Loucy (cell line): ENCODE measurements around the gene SPINT2.

ENCODE experiments used
- H2AFZ ChIP-seq: fragments of 200-600 bp; sonication (generic); 2 replicates; pipeline ENCODE4 v1.6.0; 2016; ENCODE audit warnings: antibody characterized with exemption, mild to moderate bottlenecking, low read length, moderate library complexity
- H3F3A ChIP-seq: fragments of 200-600 bp; 2 replicates; pipeline ENCODE4 v1.6.0; 2016; ENCODE audit warnings: antibody characterized with exemption, low read depth, mild to moderate bottlenecking
- H3K27me3 ChIP-seq: fragments of 200-600 bp; sonication (generic); 2 replicates; pipeline ENCODE4 v1.6.1; 2014; ENCODE audit warnings: low read length, mild to moderate bottlenecking; ENCODE audit not compliant: insufficient read depth, poor library complexity, severe bottlenecking
- H3K36me3 ChIP-seq: fragments of 200-600 bp; sonication (generic); 2 replicates; pipeline ENCODE4 v1.6.1; 2016; ENCODE audit warnings: low read length; ENCODE audit not compliant: insufficient read depth
- H3K4me1 ChIP-seq: fragments of 200-600 bp; sonication (generic); 2 replicates; pipeline ENCODE4 v1.5.1; 2014; ENCODE audit warnings: low read length, mild to moderate bottlenecking; ENCODE audit not compliant: insufficient read depth, poor library complexity, severe bottlenecking
- H3K4me2 ChIP-seq: fragments of 200-600 bp; sonication (generic); 2 replicates; pipeline ENCODE4 v1.6.0; 2014; ENCODE audit warnings: antibody characterized with exemption, low read length, low read depth, mild to moderate bottlenecking; ENCODE audit not compliant: poor library complexity, severe bottlenecking
- H3K4me3 ChIP-seq: fragments of 200-600 bp; sonication (generic); 2 replicates; pipeline ENCODE4 v1.5.1; 2014; ENCODE audit warnings: low read length, mild to moderate bottlenecking, mixed read lengths; ENCODE audit not compliant: poor library complexity, severe bottlenecking
- H3K79me2 ChIP-seq: fragments of 200-600 bp; sonication (generic); 2 replicates; pipeline ENCODE4 v1.6.1; 2014; ENCODE audit warnings: low read length; ENCODE audit not compliant: insufficient read depth
- H3K9ac ChIP-seq: fragments of 200-600 bp; sonication (generic); 2 replicates; pipeline ENCODE4 v1.6.0; 2014; ENCODE audit warnings: mild to moderate bottlenecking, low read depth, low read length, moderate library complexity; ENCODE audit not compliant: poor library complexity, severe bottlenecking
- H3K9me2 ChIP-seq: fragments of 200-600 bp; sonication (generic); replicated peaks from 2 replicates; pipeline ENCODE4 v1.6.1; 2016; ENCODE audit warnings: low read depth, low read length, mixed read lengths
- H3K9me3 ChIP-seq: fragments of 200-600 bp; sonication (generic); 2 replicates; pipeline ENCODE4 v1.6.1; 2014; ENCODE audit warnings: mild to moderate bottlenecking, antibody characterized with exemption, low read length, low read depth; ENCODE audit not compliant: insufficient read depth
- H4K20me1 ChIP-seq: fragments of 200-600 bp; sonication (generic); 2 replicates; pipeline ENCODE4 v1.6.0; 2014; ENCODE audit warnings: antibody characterized with exemption, low read length, mild to moderate bottlenecking; ENCODE audit not compliant: insufficient read depth, poor library complexity, severe bottlenecking
- CTCF ChIP-seq: fragments of 200-600 bp; sonication (generic); conservative IDR thresholded peaks from 2 replicates; pipeline ENCODE4 v1.5.1; 2014; ENCODE audit warnings: mild to moderate bottlenecking, antibody characterized with exemption, low read length
- EZH2phosphoT487 ChIP-seq: fragments of 200-600 bp; IDR thresholded peaks from 2 replicates; pipeline ENCODE4 v1.6.1; 2018; ENCODE audit warnings: antibody characterized with exemption, mild to moderate bottlenecking, moderate library complexity, borderline replicate concordance

SPINT2 gene

GRCh38 chr19:38303517-38304351, 39.4 kb downstream of the SPINT2 start, which contains the start of gene C19orf33:
TSS of gene C19orf33 (plus strand) at chr19:38304251. CDS start at chr19:38304262, 11 bp downstream.
- Histone ChIP-seq H3K27me3 (no peaks in the 10 kb centered on the region), H3K4me3 (no peak within 1 kb of the TSS), H3K4me2 (no peak within 1 kb of the TSS), H3K4me1 (no peaks in the 10 kb centered on the region), H4K20me1 (no peaks in the 10 kb centered on the region), H3F3A (no peaks in the 10 kb centered on the region), H3K9ac (no peak within 1 kb of the TSS), H2AFZ (no peak within 1 kb of the TSS), H3K79me2 (no peaks in the 10 kb centered on the region), H3K36me3 (peaks cover 21% of the 10 kb centered on the region; the same call in 1 of the 2 replicates), H3K9me2 (no peaks in the 10 kb centered on the region), H3K9me3 (no peaks in the 10 kb centered on the region)
- TF ChIP-seq CTCF (no peak), EZH2phosphoT487 (no peak)

GRCh38 chr19:38304352-38304865, 40.0 kb downstream of the SPINT2 start:
- H3K9me3 ChIP-seq, result no peaks in the 10 kb centered on the region
- no peak overlapping the region for H3K4me3 ChIP-seq
- H3K79me2 ChIP-seq, result no peaks in the 10 kb centered on the region
- H3K27me3 ChIP-seq, result no peaks in the 10 kb centered on the region
- TF ChIP-seq CTCF, result no peak
- no peak for TF ChIP-seq EZH2phosphoT487
- H3K4me2 ChIP-seq, result no peak overlapping the region
- H3K9me2 ChIP-seq, result no peaks in the 10 kb centered on the region
- H2AFZ ChIP-seq, result no peak overlapping the region
- no peaks in the 10 kb centered on the region for H3F3A ChIP-seq
- no peaks in the 10 kb centered on the region for H4K20me1 ChIP-seq
- H3K36me3 ChIP-seq, result peaks cover 25% of the 10 kb centered on the region; the same call in 1 of the 2 replicates
- H3K9ac ChIP-seq, result no peak overlapping the region
- H3K4me1 ChIP-seq, result no peaks in the 10 kb centered on the region

GRCh38 chr19:38304866-38305429, 40.6 kb downstream of the SPINT2 start:
- no peaks in the 10 kb centered on the region for H3K9me3 ChIP-seq
- H2AFZ ChIP-seq, result no peak overlapping the region
- no peak overlapping the region for H3K9ac ChIP-seq
- no peak overlapping the region for H3K4me3 ChIP-seq
- no peak overlapping the region for H3K4me2 ChIP-seq
- no peak for TF ChIP-seq EZH2phosphoT487
- no peak for TF ChIP-seq CTCF
- H3K9me2 ChIP-seq, result no peaks in the 10 kb centered on the region
- H3F3A ChIP-seq, result no peaks in the 10 kb centered on the region
- H4K20me1 ChIP-seq, result no peaks in the 10 kb centered on the region
- H3K27me3 ChIP-seq, result no peaks in the 10 kb centered on the region
- no peaks in the 10 kb centered on the region for H3K79me2 ChIP-seq
- peaks cover 25% of the 10 kb centered on the region; the same call in 1 of the 2 replicates for H3K36me3 ChIP-seq
- no peaks in the 10 kb centered on the region for H3K4me1 ChIP-seq
